Liver (tissue), 3 donors: ENCODE results near the gene CARD9.

ENCODE experiments used
- JUND ChIP-seq, 2 donors: IDR thresholded peaks; 2 replicates each; pipeline ENCODE4 v1.6.1; 2016; ENCODE audit warnings: antibody characterized with exemption in 2 of 2
- RXRA ChIP-seq, 2 donors: IDR thresholded peaks; 2 replicates each; pipeline ENCODE4 v1.6.1; 2017 to 2018; ENCODE audit warnings: antibody characterized with exemption in 2 of 2, mild to moderate bottlenecking in 1 of 2
- TF ChIP-seq, protein P1 (sequence below): fragments of 150-350 bp; IDR thresholded peaks from 2 replicates; pipeline ENCODE4 v1.5.1; 2017; ENCODE audit warnings: improper control_type of control experiment, low read depth, low read length; ENCODE audit not compliant: missing input control
- TF ChIP-seq, protein P2 (sequence below): IDR thresholded peaks from 2 replicates; pipeline ENCODE4 v1.6.1; 2016; ENCODE audit warnings: antibody characterized with exemption
- TF ChIP-seq, protein P3 (sequence below): IDR thresholded peaks from 2 replicates; pipeline ENCODE4 v1.6.1; 2016; ENCODE audit warnings: antibody characterized with exemption, mild to moderate bottlenecking
- donor health status: healthy.
- donor health status: healthy.

DNA sequence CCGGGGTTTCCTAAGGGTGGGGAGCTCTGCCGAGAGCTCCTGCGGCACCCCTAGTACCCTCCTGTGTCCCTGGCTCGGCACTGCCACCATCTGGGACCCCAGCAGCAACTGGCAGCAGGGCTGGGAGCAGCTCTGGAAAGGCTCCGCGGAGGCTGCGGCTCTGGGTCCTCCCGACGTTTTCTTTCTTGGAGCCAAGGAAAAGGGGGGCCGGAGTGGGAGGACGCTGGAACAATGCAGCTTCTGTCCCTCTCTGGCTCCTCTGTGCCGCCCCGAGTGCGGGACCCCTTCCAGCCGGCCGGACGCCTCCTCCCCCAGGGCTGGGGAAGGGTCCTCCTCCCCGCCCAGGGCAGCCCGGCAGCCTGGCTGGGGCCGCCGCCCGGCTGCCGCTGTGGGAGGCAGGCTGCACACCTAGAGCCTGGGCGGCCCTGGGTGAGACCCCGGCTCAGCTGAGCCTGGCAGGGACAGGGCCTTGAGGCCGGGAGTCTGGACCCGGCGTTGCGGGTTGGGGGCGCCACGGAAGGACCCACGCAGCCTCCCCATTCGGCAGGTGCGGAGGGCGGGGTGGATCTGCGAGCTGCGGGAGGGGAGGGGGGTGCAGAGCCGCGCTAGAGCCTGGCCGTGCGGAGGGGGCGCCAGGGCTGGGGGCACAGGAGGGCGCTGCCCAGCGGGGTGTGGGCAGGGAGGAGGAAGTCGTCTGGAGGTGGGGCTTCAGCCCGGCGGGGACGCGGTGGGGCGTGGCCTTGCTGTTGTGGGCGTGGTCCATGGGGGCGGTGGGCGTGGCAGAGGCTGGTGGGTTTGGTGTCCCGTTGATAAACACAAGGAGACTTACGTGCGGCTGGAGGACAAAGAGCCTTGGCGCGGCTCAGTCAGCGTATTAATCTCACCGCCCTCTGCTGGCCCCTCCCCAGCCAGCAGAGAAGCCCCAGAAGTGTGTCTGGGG lies 31.0 kb downstream of the CARD9 start:
- TF ChIP-seq, protein P1, sequence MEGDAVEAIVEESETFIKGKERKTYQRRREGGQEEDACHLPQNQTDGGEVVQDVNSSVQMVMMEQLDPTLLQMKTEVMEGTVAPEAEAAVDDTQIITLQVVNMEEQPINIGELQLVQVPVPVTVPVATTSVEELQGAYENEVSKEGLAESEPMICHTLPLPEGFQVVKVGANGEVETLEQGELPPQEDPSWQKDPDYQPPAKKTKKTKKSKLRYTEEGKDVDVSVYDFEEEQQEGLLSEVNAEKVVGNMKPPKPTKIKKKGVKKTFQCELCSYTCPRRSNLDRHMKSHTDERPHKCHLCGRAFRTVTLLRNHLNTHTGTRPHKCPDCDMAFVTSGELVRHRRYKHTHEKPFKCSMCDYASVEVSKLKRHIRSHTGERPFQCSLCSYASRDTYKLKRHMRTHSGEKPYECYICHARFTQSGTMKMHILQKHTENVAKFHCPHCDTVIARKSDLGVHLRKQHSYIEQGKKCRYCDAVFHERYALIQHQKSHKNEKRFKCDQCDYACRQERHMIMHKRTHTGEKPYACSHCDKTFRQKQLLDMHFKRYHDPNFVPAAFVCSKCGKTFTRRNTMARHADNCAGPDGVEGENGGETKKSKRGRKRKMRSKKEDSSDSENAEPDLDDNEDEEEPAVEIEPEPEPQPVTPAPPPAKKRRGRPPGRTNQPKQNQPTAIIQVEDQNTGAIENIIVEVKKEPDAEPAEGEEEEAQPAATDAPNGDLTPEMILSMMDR = no peak
- TF ChIP-seq RXRA (IDR thresholded peaks at IDR 0.05) (no peak), JUND (IDR thresholded peaks at IDR 0.05) (no peak)
- TF ChIP-seq, protein P2, sequence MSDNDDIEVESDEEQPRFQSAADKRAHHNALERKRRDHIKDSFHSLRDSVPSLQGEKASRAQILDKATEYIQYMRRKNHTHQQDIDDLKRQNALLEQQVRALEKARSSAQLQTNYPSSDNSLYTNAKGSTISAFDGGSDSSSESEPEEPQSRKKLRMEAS = no peak
- TF ChIP-seq, protein P3, sequence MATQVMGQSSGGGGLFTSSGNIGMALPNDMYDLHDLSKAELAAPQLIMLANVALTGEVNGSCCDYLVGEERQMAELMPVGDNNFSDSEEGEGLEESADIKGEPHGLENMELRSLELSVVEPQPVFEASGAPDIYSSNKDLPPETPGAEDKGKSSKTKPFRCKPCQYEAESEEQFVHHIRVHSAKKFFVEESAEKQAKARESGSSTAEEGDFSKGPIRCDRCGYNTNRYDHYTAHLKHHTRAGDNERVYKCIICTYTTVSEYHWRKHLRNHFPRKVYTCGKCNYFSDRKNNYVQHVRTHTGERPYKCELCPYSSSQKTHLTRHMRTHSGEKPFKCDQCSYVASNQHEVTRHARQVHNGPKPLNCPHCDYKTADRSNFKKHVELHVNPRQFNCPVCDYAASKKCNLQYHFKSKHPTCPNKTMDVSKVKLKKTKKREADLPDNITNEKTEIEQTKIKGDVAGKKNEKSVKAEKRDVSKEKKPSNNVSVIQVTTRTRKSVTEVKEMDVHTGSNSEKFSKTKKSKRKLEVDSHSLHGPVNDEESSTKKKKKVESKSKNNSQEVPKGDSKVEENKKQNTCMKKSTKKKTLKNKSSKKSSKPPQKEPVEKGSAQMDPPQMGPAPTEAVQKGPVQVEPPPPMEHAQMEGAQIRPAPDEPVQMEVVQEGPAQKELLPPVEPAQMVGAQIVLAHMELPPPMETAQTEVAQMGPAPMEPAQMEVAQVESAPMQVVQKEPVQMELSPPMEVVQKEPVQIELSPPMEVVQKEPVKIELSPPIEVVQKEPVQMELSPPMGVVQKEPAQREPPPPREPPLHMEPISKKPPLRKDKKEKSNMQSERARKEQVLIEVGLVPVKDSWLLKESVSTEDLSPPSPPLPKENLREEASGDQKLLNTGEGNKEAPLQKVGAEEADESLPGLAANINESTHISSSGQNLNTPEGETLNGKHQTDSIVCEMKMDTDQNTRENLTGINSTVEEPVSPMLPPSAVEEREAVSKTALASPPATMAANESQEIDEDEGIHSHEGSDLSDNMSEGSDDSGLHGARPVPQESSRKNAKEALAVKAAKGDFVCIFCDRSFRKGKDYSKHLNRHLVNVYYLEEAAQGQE = no peak
